CD4-positive, alpha-beta T cell (primary cell): ENCODE results near the gene PPP1R9A. TPM values are rescaled to one million over a fixed set of nuclear protein-coding genes. Genes with fewer than 3 reads are reported as not detected.

Experiments used
- ATAC-seq: fragments of 200-7000 bp; cut with Tn5 transposase; one replicate; pipeline ENCODE4 v1.10.0; 2022; ENCODE audit warnings: mild to moderate bottlenecking; ENCODE audit not compliant: poor library complexity
- CTCF ChIA-PET: fragments of 350-600 bp; sonication (Branson Sonifier 250); formaldehyde crosslinking; loops from one replicate; lab custom pipeline; 2021; ENCODE audit warnings: antibody characterized with exemption, inconsistent platforms; lab: Charles Lee
- POLR2A ChIA-PET: fragments of 350-600 bp; sonication (Branson Sonifier 250); formaldehyde crosslinking; loops from one replicate; lab custom pipeline; 2021; ENCODE audit warnings: antibody characterized with exemption, inconsistent platforms; lab: Charles Lee
- DNase-seq, 14 experiments: peaks; one replicate each; pipeline ENCODE4 v3.0.0-alpha.2; 2013 to 2020; ENCODE audit warnings: mixed read lengths in 2 of 14
- H3K27ac ChIP-seq, 2 donors: one replicate each; pipeline versions ENCODE4 v1.5.1 to v1.7.0; 2013; ENCODE audit warnings: low read length in 2 of 2, low read depth in 1 of 2, mild to moderate bottlenecking in 1 of 2
- H3K27me3 ChIP-seq, 2 experiments: 1 replicate in 1 of 2; 2 replicates in 1 of 2; pipeline versions ENCODE4 v1.6.1 to v1.7.0; 2013; ENCODE audit warnings: low read length in 2 of 2, control low read depth in 1 of 2, mild to moderate bottlenecking in 1 of 2, moderate library complexity in 1 of 2; ENCODE audit not compliant: insufficient read depth in 2 of 2, control insufficient read depth in 1 of 2
- H3K36me3 ChIP-seq: one replicate; pipeline ENCODE4 v1.6.1; 2013; ENCODE audit warnings: low read length, control low read depth; ENCODE audit not compliant: insufficient read depth
- H3K4me1 ChIP-seq: one replicate; pipeline ENCODE4 v1.6.1; 2013; ENCODE audit warnings: low read length, control low read depth; ENCODE audit not compliant: insufficient read depth
- H3K4me3 ChIP-seq: one replicate; pipeline ENCODE4 v1.5.1; 2013; ENCODE audit warnings: mild to moderate bottlenecking, low read length, moderate library complexity
- H3K9me3 ChIP-seq, 2 experiments: 1 replicate in 1 of 2; 2 replicates in 1 of 2; pipeline versions ENCODE4 v1.6.1 to v1.7.0; 2013; ENCODE audit warnings: low read length in 2 of 2, mild to moderate bottlenecking in 2 of 2, control low read depth in 1 of 2, moderate library complexity in 1 of 2; ENCODE audit not compliant: control insufficient read depth in 1 of 2, insufficient read depth in 1 of 2
- H3K27ac Mint-ChIP-seq: one replicate; pipeline ENCODE4 v1.8.0; 2020; ENCODE audit warnings: mixed read lengths
- H3K27me3 Mint-ChIP-seq: one replicate; pipeline ENCODE4 v1.8.0; 2021; ENCODE audit warnings: mixed read lengths
- H3K36me3 Mint-ChIP-seq: one replicate; pipeline ENCODE4 v1.8.0; 2021; ENCODE audit warnings: low read depth, mixed read lengths
- H3K4me1 Mint-ChIP-seq: one replicate; pipeline ENCODE4 v1.8.0; 2021; ENCODE audit warnings: low read depth, mixed read lengths
- H3K4me3 Mint-ChIP-seq: one replicate; pipeline ENCODE4 v1.8.0; 2020; ENCODE audit warnings: mild to moderate bottlenecking, mixed read lengths
- H3K9me3 Mint-ChIP-seq: one replicate; pipeline ENCODE4 v1.8.0; 2020; ENCODE audit warnings: mixed read lengths
- intact Hi-C, 2 experiments: fragments of 100-400 bp; cut with DNase I in 1 of 2; cut with micrococcal nuclease in 1 of 2; formaldehyde crosslinking; loops; one replicate each; pipeline versions ENCODE4 v1.15.1 to v1.9.0; 2023 to 2025; cut with DNase I, micrococcal nuclease
- total RNA-seq, 174 experiments: library from RNA in 2 of 174; stranded (reverse) in 2 of 174; gene quantifications; one replicate each; pipeline ENCODE4 v1.2.3 and lab custom pipeline; 2021 to 2026
- TF ChIP-seq, protein P1 (sequence below): fragments of 200-600 bp; IDR thresholded peaks from one replicate; pipeline ENCODE4 v1.8.0; 2022; ENCODE audit warnings: antibody characterized with exemption, mild to moderate bottlenecking

PPP1R9A gene
- total RNA-seq, 2 experiments from 2014 or later, result not detected

DNA sequence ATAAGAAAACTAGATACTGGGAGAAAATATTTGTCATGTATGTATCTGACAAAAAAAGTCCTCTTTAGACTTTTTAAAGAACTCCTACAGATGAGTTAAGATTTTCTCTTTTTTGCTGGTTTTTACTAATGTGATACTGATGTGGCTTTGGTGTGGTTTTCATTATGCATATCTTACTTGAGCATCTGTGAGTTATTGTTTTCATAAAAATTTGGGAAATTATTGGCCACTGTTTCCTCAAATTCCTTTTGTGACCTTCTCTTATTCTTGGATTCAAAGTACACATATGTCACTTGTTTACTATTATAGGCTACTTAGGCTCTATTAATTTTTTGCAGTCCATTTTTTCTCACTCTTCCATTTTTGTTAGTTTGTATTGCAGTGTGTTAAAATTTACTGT lies 89.0 kb downstream of the PPP1R9A start:
- Mint-ChIP-seq H3K9me3 (peaks cover 3% of the 10 kb centered on the region), H3K27me3 (no peaks in the 10 kb centered on the region), H3K4me3 (no peak overlapping the region), H3K4me1 (no peaks in the 10 kb centered on the region), H3K27ac (no peak overlapping the region), H3K36me3 (no peaks in the 10 kb centered on the region)
- Histone ChIP-seq H3K9me3 (peaks cover 0 to 4% of the 10 kb centered on the region in 2 experiments), H3K4me1 (no peaks in the 10 kb centered on the region), H3K27ac (no peak overlapping the region), H3K27me3 (no peaks in the 10 kb centered on the region), H3K36me3 (no peaks in the 10 kb centered on the region), H3K4me3 (no peak overlapping the region)
- CTCF ChIA-PET, result no interaction called here
- no peak for DNase-seq
- TF ChIP-seq, protein P1, sequence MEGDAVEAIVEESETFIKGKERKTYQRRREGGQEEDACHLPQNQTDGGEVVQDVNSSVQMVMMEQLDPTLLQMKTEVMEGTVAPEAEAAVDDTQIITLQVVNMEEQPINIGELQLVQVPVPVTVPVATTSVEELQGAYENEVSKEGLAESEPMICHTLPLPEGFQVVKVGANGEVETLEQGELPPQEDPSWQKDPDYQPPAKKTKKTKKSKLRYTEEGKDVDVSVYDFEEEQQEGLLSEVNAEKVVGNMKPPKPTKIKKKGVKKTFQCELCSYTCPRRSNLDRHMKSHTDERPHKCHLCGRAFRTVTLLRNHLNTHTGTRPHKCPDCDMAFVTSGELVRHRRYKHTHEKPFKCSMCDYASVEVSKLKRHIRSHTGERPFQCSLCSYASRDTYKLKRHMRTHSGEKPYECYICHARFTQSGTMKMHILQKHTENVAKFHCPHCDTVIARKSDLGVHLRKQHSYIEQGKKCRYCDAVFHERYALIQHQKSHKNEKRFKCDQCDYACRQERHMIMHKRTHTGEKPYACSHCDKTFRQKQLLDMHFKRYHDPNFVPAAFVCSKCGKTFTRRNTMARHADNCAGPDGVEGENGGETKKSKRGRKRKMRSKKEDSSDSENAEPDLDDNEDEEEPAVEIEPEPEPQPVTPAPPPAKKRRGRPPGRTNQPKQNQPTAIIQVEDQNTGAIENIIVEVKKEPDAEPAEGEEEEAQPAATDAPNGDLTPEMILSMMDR, result no peak
- ATAC-seq, result no peak
- intact Hi-C loops, result no loop called here
- POLR2A ChIA-PET, result no interaction called here

DNA sequence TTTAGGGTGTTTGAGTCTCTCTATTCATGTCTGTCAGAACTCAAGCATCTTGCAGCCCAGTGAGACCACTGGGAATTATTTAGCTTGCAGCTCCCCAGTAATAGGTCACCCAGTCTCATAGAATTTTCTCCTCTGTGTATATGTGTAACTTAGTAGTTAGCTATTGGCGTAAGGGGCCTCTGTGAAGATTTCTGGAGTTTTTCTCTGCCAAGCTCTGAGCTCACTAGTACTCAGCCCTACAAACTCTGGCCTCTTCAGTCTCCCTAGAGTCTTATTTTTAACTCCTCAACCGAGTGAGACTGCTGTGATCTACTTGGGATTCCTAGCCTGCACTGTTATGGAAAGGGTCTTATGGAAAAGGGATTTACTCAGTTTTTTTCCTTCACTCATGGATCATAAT lies 90.2 kb downstream of the PPP1R9A start:
- Histone ChIP-seq H3K27ac (no peak overlapping the region), H3K36me3 (no peaks in the 10 kb centered on the region), H3K4me1 (no peaks in the 10 kb centered on the region), H3K4me3 (no peak overlapping the region), H3K9me3 (no peaks in the 10 kb centered on the region), H3K27me3 (no peaks in the 10 kb centered on the region)
- DNase-seq (no peak), ATAC-seq (no peak)
- no peaks in the 10 kb centered on the region for H3K4me1 Mint-ChIP-seq
- POLR2A ChIA-PET, result no interaction called here
- CTCF ChIA-PET, result no interaction called here
- no peak overlapping the region for H3K4me3 Mint-ChIP-seq
- H3K27me3 Mint-ChIP-seq, result no peaks in the 10 kb centered on the region
- H3K9me3 Mint-ChIP-seq, result no peaks in the 10 kb centered on the region
- intact Hi-C loops, result no loop called here
- no peak overlapping the region for H3K27ac Mint-ChIP-seq
- TF ChIP-seq, protein P1, result no peak
- H3K36me3 Mint-ChIP-seq, result no peaks in the 10 kb centered on the region

DNA sequence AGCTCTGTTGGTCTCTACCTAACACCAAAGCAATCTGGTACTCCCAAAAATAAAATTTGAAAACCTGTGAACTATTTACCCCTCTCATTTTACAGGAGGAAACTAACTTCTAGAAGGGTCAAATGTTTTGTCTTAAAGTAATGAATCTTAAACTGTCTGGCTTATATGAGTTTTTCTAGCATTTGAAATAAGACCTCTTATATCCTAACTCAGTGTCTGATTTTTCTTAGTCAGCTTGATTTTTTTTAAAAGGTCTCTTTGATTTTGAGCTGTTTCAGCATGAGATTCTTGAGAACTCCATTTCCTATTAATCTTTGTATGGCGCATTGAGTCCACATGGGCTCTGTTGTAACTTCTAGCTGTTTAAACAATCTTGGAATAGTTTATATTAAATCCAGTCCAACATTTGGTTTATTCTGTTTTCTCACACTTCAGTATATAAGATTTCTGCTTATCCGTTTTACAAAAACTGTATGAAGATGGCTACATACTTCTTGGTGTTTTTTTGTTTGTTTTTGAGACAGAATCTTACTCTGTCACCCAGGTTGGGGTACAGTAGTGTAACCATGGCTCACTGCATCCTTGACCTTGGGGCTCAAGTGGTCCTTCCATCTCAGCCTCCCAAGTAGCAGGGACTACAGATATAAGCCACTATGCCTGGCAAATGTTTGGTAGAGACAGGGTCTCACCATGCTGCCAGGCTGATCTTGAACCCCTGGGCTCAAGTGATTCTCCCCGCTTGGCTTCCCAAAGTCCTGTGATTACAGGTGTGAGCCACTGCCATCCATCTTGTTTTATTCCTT lies 91.1 kb downstream of the PPP1R9A start:
- no peak for ATAC-seq

More for the DNA sequence above, 91.1 kb downstream of the PPP1R9A start:
- H3K9me3 ChIP-seq, result no peaks in the 10 kb centered on the region
- Mint-ChIP-seq H3K4me3 (no peak overlapping the region), H3K27me3 (no peaks in the 10 kb centered on the region), H3K4me1 (no peaks in the 10 kb centered on the region), H3K27ac (no peak overlapping the region), H3K9me3 (no peaks in the 10 kb centered on the region), H3K36me3 (no peaks in the 10 kb centered on the region)
- H3K4me1 ChIP-seq, result no peaks in the 10 kb centered on the region
- H3K27me3 ChIP-seq, result no peaks in the 10 kb centered on the region
- H3K27ac ChIP-seq, result no peak overlapping the region
- no peak overlapping the region for H3K4me3 ChIP-seq
- TF ChIP-seq, protein P1, result no peak
- intact Hi-C loops, result no loop called here
- no peaks in the 10 kb centered on the region for H3K36me3 ChIP-seq
- ChIA-PET POLR2A (no interaction called here), CTCF (no interaction called here)
- no peak for DNase-seq
